ENCODE results near the gene WDR27.

The WDR27 gene

DNA sequence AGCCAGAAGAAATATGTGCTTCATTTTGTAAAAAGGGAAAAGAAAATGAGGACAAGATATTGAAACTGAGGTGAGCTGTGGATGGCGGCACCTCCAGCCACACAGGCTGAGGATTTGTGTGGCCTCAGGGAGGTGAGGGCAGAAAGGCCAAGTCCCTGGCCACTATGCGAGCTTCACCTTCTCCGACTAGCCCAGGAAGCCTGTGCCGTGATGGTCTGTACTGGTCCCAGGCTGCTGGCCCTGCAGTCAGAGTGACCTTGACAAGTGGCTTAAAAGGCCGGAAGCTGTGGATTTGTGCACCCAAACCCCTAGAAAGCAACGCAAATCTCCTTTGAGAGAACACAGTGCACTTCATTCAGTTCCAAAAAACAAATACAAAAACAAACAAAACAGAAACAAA is 48.1 kb downstream of the WDR27 start:
- no peak overlapping the region for H3K27ac ChIP-seq (ENCODE audit: low read depth, low read length, poor library complexity, severe bottlenecking)
- no peak overlapping the region for H2AFZ ChIP-seq (ENCODE audit: low read length)
- H3F3A ChIP-seq (ENCODE audit: insufficient read depth, low read length): no peaks in the 10 kb centered on the region
- no peak overlapping the region for H3K4me2 ChIP-seq (ENCODE audit: low read length)
- no peaks in the 10 kb centered on the region for H3K9me2 ChIP-seq (ENCODE audit: low read depth, low read length)
- no peaks in the 10 kb centered on the region for H3K27me3 ChIP-seq (ENCODE audit: insufficient read depth, low read length)
- H3K36me3 ChIP-seq (ENCODE audit: insufficient read depth, low read length): peaks cover 58% of the 10 kb centered on the region
- H3K79me2 ChIP-seq (ENCODE audit: insufficient read depth, low read length): no peaks in the 10 kb centered on the region
- H4K20me1 ChIP-seq (ENCODE audit: insufficient read depth, low read length): no peaks in the 10 kb centered on the region
- peaks cover 2% of the 10 kb centered on the region for H3K9me3 ChIP-seq (ENCODE audit: low read length)
- H3K9ac ChIP-seq (ENCODE audit: low read length): no peak overlapping the region
- no peak overlapping the region for H3K4me3 ChIP-seq (ENCODE audit: low read depth, low read length, poor library complexity, severe bottlenecking)
- H3K4me1 ChIP-seq (ENCODE audit: insufficient read depth, low read length, severe bottlenecking): no peaks in the 10 kb centered on the region
- no peak for TF ChIP-seq EZH2 (IDR thresholded peaks at IDR 0.05; ENCODE audit: borderline replicate concordance, low read length)
- TF ChIP-seq, protein P1, sequence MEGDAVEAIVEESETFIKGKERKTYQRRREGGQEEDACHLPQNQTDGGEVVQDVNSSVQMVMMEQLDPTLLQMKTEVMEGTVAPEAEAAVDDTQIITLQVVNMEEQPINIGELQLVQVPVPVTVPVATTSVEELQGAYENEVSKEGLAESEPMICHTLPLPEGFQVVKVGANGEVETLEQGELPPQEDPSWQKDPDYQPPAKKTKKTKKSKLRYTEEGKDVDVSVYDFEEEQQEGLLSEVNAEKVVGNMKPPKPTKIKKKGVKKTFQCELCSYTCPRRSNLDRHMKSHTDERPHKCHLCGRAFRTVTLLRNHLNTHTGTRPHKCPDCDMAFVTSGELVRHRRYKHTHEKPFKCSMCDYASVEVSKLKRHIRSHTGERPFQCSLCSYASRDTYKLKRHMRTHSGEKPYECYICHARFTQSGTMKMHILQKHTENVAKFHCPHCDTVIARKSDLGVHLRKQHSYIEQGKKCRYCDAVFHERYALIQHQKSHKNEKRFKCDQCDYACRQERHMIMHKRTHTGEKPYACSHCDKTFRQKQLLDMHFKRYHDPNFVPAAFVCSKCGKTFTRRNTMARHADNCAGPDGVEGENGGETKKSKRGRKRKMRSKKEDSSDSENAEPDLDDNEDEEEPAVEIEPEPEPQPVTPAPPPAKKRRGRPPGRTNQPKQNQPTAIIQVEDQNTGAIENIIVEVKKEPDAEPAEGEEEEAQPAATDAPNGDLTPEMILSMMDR (IDR thresholded peaks at IDR 0.05; ENCODE audit: low read length): no peak

DNA sequence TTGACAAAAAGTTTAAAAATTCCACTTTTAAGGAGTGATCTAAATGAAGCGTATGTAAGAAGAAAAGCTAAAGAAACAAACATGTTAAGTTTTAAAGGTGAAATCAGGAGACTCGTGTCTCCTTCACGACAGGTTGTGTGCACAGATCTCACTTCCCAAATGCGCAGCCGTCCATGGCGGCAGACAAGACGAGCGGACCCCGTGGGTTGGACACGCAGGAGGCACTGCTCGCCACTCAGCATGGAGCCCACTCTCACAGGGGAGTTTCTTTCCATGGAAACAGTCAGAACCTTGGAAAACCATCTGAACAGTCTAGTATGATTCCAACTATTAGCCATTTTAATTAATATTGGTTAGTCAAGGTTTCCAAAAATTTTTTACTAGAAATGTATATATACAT is 48.9 kb downstream of the WDR27 start:
- H3K36me3 ChIP-seq (ENCODE audit: insufficient read depth, low read length): peaks cover 54% of the 10 kb centered on the region

DNA sequence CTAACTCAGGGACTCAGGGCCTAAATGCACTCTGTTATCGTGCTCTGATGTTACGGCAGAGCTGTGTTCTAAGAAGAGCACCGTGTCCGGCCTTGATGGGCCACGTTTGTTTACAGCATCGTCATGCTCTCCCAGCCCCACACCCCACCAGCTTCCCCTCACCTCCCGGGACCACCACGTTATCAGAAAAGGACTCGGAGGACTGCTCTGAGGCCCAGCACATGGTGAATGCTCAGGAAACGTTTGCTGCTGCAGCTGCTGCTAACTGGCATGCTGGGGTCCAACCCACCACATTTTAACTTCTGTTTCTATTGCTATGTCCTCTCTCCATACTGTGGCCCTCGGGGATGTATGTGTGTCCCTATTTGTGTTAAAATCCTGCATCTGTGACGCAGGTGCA is 50.3 kb downstream of the WDR27 start:
- no peak overlapping the region for H3K9ac ChIP-seq (ENCODE audit: low read length)
- H4K20me1 ChIP-seq (ENCODE audit: insufficient read depth, low read length): no peaks in the 10 kb centered on the region
- no peak overlapping the region for H3K4me3 ChIP-seq (ENCODE audit: low read depth, low read length, poor library complexity, severe bottlenecking)
- no peaks in the 10 kb centered on the region for H3F3A ChIP-seq (ENCODE audit: insufficient read depth, low read length)
- H3K4me2 ChIP-seq (ENCODE audit: low read length): no peak overlapping the region
- H3K27ac ChIP-seq (ENCODE audit: low read depth, low read length, poor library complexity, severe bottlenecking): no peak overlapping the region
- H3K79me2 ChIP-seq (ENCODE audit: insufficient read depth, low read length): no peaks in the 10 kb centered on the region
- H3K9me2 ChIP-seq (ENCODE audit: low read depth, low read length): no peaks in the 10 kb centered on the region
- H2AFZ ChIP-seq (ENCODE audit: low read length): no peak overlapping the region
- H3K36me3 ChIP-seq (ENCODE audit: insufficient read depth, low read length): peaks cover 40% of the 10 kb centered on the region
- TF ChIP-seq EZH2 (IDR thresholded peaks at IDR 0.05; ENCODE audit: borderline replicate concordance, low read length): no peak
- TF ChIP-seq, protein P1 (IDR thresholded peaks at IDR 0.05; ENCODE audit: low read length): no peak
- H3K9me3 ChIP-seq (ENCODE audit: low read length): peaks cover 2% of the 10 kb centered on the region
- H3K27me3 ChIP-seq (ENCODE audit: insufficient read depth, low read length): no peaks in the 10 kb centered on the region
- no peaks in the 10 kb centered on the region for H3K4me1 ChIP-seq (ENCODE audit: insufficient read depth, low read length, severe bottlenecking)

More for the DNA sequence above, 48.9 kb downstream of the WDR27 start:
- no peak overlapping the region for H3K4me2 ChIP-seq (ENCODE audit: low read length)
- no peaks in the 10 kb centered on the region for H3K79me2 ChIP-seq (ENCODE audit: insufficient read depth, low read length)
- H4K20me1 ChIP-seq (ENCODE audit: insufficient read depth, low read length): no peaks in the 10 kb centered on the region
- no peak overlapping the region for H3K27ac ChIP-seq (ENCODE audit: low read depth, low read length, poor library complexity, severe bottlenecking)
- no peak overlapping the region for H3K9ac ChIP-seq (ENCODE audit: low read length)
- no peak overlapping the region for H2AFZ ChIP-seq (ENCODE audit: low read length)
- H3K27me3 ChIP-seq (ENCODE audit: insufficient read depth, low read length): no peaks in the 10 kb centered on the region
- H3K9me2 ChIP-seq (ENCODE audit: low read depth, low read length): no peaks in the 10 kb centered on the region
- H3K4me3 ChIP-seq (ENCODE audit: low read depth, low read length, poor library complexity, severe bottlenecking): no peak overlapping the region
- H3F3A ChIP-seq (ENCODE audit: insufficient read depth, low read length): no peaks in the 10 kb centered on the region
- TF ChIP-seq, protein P1 (IDR thresholded peaks at IDR 0.05; ENCODE audit: low read length): no peak
- TF ChIP-seq EZH2 (IDR thresholded peaks at IDR 0.05; ENCODE audit: borderline replicate concordance, low read length): no peak
- H3K9me3 ChIP-seq (ENCODE audit: low read length): peaks cover 2% of the 10 kb centered on the region
- H3K4me1 ChIP-seq (ENCODE audit: insufficient read depth, low read length, severe bottlenecking): no peaks in the 10 kb centered on the region
